GM12878 (cell line): ENCODE measurements around the gene SLC6A1. TPM values are rescaled to one million over a fixed set of nuclear protein-coding genes. Genes with fewer than 3 reads are reported as not detected.

ENCODE experiments used
- ATAC-seq: fragments of 200-7000 bp; cut with Tn5 transposase; 3 replicates; pipeline ENCODE4 v1.9.1; 2020; ENCODE audit warnings: mild to moderate bottlenecking, moderate library complexity
- BruUV-seq: library from RNA; stranded (reverse); fragments of 400-500 nt; replicated peaks from 2 replicates; lab custom pipeline; 2021; lab: Mats Ljungman, UMichigan
- CTCF ChIA-PET: fragments of 300-600 bp; sonication (Branson Sonifier 250); formaldehyde crosslinking; extraction: SDS; loops from one replicate; lab custom pipeline; 2021; ENCODE audit warnings: inconsistent platforms; lab: Yijun Ruan, JAX
- POLR2A ChIA-PET: fragments of 350-600 bp; formaldehyde crosslinking; extraction: SDS; loops from one replicate; lab custom pipeline; 2021; ENCODE audit warnings: inconsistent platforms; lab: Charles Lee
- RAD21 ChIA-PET: fragments of 300-600 bp; sonication (Branson Sonifier 250); formaldehyde crosslinking; loops from one replicate; lab custom pipeline; 2023; ENCODE audit warnings: antibody characterized with exemption; ENCODE audit not compliant: unreplicated experiment; lab: Charles Lee
- SMC1A ChIA-PET: fragments of 300-600 bp; sonication (Branson Sonifier 250); formaldehyde crosslinking; loops from one replicate; lab custom pipeline; 2023; ENCODE audit not compliant: unreplicated experiment, uncharacterized antibody; lab: Charles Lee
- DNase-seq: peaks from one replicate; pipeline ENCODE4 v3.0.0-alpha.2; 2011; ENCODE audit warnings: low read depth, low spot score
- FAIRE-seq: peaks from 3 replicates; lab custom pipeline; 2011; peaks lifted over from hg19 to GRCh38; lab: Jason Lieb, UNC
- H2AFZ ChIP-seq: 2 replicates; pipeline ENCODE4 v1.6.0; 2011; ENCODE audit warnings: low read depth, low read length, control low read depth; ENCODE audit not compliant: control insufficient read depth
- H3K27ac ChIP-seq: 2 replicates; pipeline ENCODE4 v1.5.1; 2011; ENCODE audit warnings: control low read depth; ENCODE audit not compliant: control insufficient read depth, insufficient read depth
- H3K27me3 ChIP-seq, 2 experiments: replicated peaks in 1 of 2; 2 replicates each; pipeline versions ENCODE4 v1.6.0 to v1.6.1; 2011; ENCODE audit warnings: low read length in 1 of 2; ENCODE audit not compliant: control insufficient read depth in 2 of 2, insufficient read depth in 2 of 2
- H3K36me3 ChIP-seq, 2 experiments: 2 replicates each; pipeline ENCODE4 v1.5.1; 2011; ENCODE audit warnings: low read length in 1 of 2; ENCODE audit not compliant: control insufficient read depth in 2 of 2, insufficient read depth in 2 of 2
- H3K4me1 ChIP-seq: 2 replicates; pipeline ENCODE4 v1.6.1; 2011; ENCODE audit warnings: mild to moderate bottlenecking, low read length, moderate library complexity, mixed read lengths; ENCODE audit not compliant: control insufficient read depth, insufficient read depth
- H3K4me2 ChIP-seq: 2 replicates; pipeline ENCODE4 v1.6.0; 2011; ENCODE audit warnings: control low read depth; ENCODE audit not compliant: control insufficient read depth, insufficient read depth
- H3K4me3 ChIP-seq: fragments of 200-600 bp; sonication (generic); 2 replicates; pipeline ENCODE4 v1.5.1; 2016
- H3K79me2 ChIP-seq: 2 replicates; pipeline ENCODE4 v1.6.0; 2011; ENCODE audit warnings: low read length; ENCODE audit not compliant: control insufficient read depth, insufficient read depth
- H3K9ac ChIP-seq: 2 replicates; pipeline ENCODE4 v1.8.0; 2011; ENCODE audit warnings: low read length, control low read depth, mixed read lengths; ENCODE audit not compliant: control insufficient read depth, insufficient read depth
- H3K9me3 ChIP-seq: replicated peaks from 3 replicates; pipeline ENCODE4 v1.5.1; 2011; ENCODE audit warnings: mild to moderate bottlenecking, low read length; ENCODE audit not compliant: control insufficient read depth, insufficient read depth
- H4K20me1 ChIP-seq: 2 replicates; pipeline ENCODE4 v1.6.0; 2011; ENCODE audit not compliant: control insufficient read depth, insufficient read depth
- BMI1 ChIP-seq: fragments of 450-650 bp; IDR thresholded peaks from 2 replicates; pipeline ENCODE4 v1.6.1; 2016; ENCODE audit warnings: mild to moderate bottlenecking, moderate library complexity, borderline replicate concordance
- BRCA1 ChIP-seq: IDR thresholded peaks from 2 replicates; pipeline ENCODE4 v1.6.1; 2011; ENCODE audit warnings: low read depth, low read length, improper control_type of control experiment
- IKZF2 ChIP-seq, 2 experiments: fragments of 450-650 bp; IDR thresholded peaks; 2 replicates each; pipeline ENCODE4 v1.6.1; 2017; ENCODE audit warnings: mild to moderate bottlenecking in 2 of 2, moderate library complexity in 2 of 2
- IRF4 ChIP-seq: IDR thresholded peaks from 2 replicates; pipeline ENCODE4 v1.6.1; 2011; ENCODE audit warnings: low read depth, low read length
- KAT2A ChIP-seq: conservative IDR thresholded peaks from 2 replicates; pipeline ENCODE4 v1.6.1; 2011; ENCODE audit warnings: low read depth, low read length; ENCODE audit not compliant: control insufficient read depth
- NFYB ChIP-seq: IDR thresholded peaks from 2 replicates; pipeline ENCODE4 v1.6.1; 2011; ENCODE audit warnings: low read depth, mild to moderate bottlenecking, low read length, improper control_type of control experiment, moderate library complexity; ENCODE audit not compliant: insufficient read depth
- PML ChIP-seq: IDR thresholded peaks from 2 replicates; pipeline ENCODE4 v1.6.1; 2012; ENCODE audit warnings: low read length, inconsistent platforms
- RCOR1 ChIP-seq: conservative IDR thresholded peaks from 2 replicates; pipeline ENCODE4 v1.6.1; 2012; ENCODE audit warnings: low read depth, low read length, improper control_type of control experiment
- STAT1 ChIP-seq: fragments of 450-650 bp; conservative IDR thresholded peaks from 2 replicates; pipeline ENCODE4 v1.6.1; 2014; ENCODE audit warnings: antibody characterized with exemption, mild to moderate bottlenecking
- WGBS: methylation state at CpG from one replicate; pipeline ENCODE4 v1.1.6; 2016; ENCODE audit warnings: low lambda C conversion rate; ENCODE audit not compliant: insufficient replicate concordance, insufficient coverage; ENCODE audit errors: missing lambda C conversion rate; 5-methylcytosine and 5-hydroxymethylcytosine counted together
- in situ Hi-C: fragments of 300-500 bp; cut with MboI; formaldehyde crosslinking; loops from 9 replicates; pipeline ENCODE4 v1.14.3; 2018; ENCODE audit warnings: mixed read lengths
- intact Hi-C: fragments of 100-400 bp; cut with micrococcal nuclease; formaldehyde crosslinking; loops from one replicate; pipeline ENCODE4 v1.14.2; 2022; ENCODE audit not compliant: unreplicated experiment
- polyA plus RNA-seq, 11 experiments: library from polyadenylated mRNA; depleted of rRNA in 4 of 11; unstranded in 6 of 11; stranded (reverse) in 5 of 11; fragments of >200 nt; fragmentation: Nextera tagmentation in 4 of 11; fragmentation: Illumina TruSeq in 1 of 11; extraction: Ambion mirVana in 4 of 11; extraction: Trizol in 1 of 11; gene quantifications; 1 replicate in 1 of 11; 2 replicates in 10 of 11; pipeline versions ENCODE4 v1.2.1 to v1.2.3, GENCODE V29; 2011 to 2016; ENCODE audit warnings: inconsistent platforms in 2 of 11, missing spikeins in 2 of 11, low read depth in 1 of 11
- total RNA-seq, 4 experiments: library from RNA; depleted of rRNA in 3 of 4; stranded (reverse); fragments of >200 nt in 3 of 4; fragmentation: Illumina TruSeq in 1 of 4; extraction: Trizol in 1 of 4; gene quantifications; 2 replicates each; pipeline versions ENCODE4 v1.2.1 to v1.2.3, GENCODE V29; 2013 to 2021
- TF ChIP-seq, protein P1 (sequence below): IDR thresholded peaks from 2 replicates; pipeline ENCODE4 v1.6.1; 2012; ENCODE audit warnings: mild to moderate bottlenecking, low read depth, low read length

Gene SLC6A1
- total and polyA plus RNA-seq, 10 of the 15 experiments (the other 5 are each of a cell fraction or from before 2014, with no cell fraction given) = not detected

DNA sequence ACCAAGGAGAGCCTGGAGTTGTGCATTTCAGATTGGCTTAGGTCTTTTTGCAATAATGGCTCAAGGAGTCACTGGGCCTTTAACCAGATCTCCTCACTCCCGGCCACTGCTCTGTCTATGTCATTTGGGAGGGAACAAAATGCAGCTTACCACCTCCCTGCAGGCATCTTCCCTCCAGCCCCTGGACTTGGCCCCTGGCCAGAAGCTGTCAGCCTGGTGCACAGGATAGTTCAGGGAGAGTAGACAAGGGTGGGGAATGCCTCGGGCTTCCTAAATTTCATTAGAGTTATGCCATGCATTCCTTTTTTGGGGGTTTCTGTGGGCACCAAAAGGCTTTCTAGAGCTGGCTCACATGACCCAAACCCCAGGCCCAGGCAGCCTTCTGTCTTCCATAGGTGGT lies 91.5 kb downstream of the SLC6A1 start:
- Histone ChIP-seq H3K9ac (no peak overlapping the region), H2AFZ (no peak overlapping the region), H4K20me1 (no peaks in the 10 kb centered on the region), H3K36me3 (no peaks in the 10 kb centered on the region), H3K27ac (no peak overlapping the region), H3K79me2 (no peaks in the 10 kb centered on the region), H3K9me3 (no peaks in the 10 kb centered on the region), H3K4me3 (no peak overlapping the region), H3K27me3 (peaks cover 0 to 3% of the 10 kb centered on the region in 2 experiments; a peak in 2 of 4 replicates), H3K4me1 (no peaks in the 10 kb centered on the region), H3K4me2 (no peak overlapping the region)
- POLR2A ChIA-PET = no interaction called here
- in situ Hi-C loops = no loop called here
- SMC1A ChIA-PET = no interaction called here
- 27% methylated on average over 2 of the region's 2 CpGs for WGBS
- intact Hi-C loops = no loop called here
- FAIRE-seq = no peak
- ATAC-seq = no peak
- DNase-seq = no peak
- no TSS peak for BruUV-seq
- TF ChIP-seq BMI1 (no peak), PML (no peak), BRCA1 (no peak), STAT1 (no peak), RCOR1 (no peak), NFYB (no peak), IRF4 (no peak), KAT2A (no peak), IKZF2 (IDR thresholded peaks at IDR 0.05) (no peak)
- TF ChIP-seq, protein P1, sequence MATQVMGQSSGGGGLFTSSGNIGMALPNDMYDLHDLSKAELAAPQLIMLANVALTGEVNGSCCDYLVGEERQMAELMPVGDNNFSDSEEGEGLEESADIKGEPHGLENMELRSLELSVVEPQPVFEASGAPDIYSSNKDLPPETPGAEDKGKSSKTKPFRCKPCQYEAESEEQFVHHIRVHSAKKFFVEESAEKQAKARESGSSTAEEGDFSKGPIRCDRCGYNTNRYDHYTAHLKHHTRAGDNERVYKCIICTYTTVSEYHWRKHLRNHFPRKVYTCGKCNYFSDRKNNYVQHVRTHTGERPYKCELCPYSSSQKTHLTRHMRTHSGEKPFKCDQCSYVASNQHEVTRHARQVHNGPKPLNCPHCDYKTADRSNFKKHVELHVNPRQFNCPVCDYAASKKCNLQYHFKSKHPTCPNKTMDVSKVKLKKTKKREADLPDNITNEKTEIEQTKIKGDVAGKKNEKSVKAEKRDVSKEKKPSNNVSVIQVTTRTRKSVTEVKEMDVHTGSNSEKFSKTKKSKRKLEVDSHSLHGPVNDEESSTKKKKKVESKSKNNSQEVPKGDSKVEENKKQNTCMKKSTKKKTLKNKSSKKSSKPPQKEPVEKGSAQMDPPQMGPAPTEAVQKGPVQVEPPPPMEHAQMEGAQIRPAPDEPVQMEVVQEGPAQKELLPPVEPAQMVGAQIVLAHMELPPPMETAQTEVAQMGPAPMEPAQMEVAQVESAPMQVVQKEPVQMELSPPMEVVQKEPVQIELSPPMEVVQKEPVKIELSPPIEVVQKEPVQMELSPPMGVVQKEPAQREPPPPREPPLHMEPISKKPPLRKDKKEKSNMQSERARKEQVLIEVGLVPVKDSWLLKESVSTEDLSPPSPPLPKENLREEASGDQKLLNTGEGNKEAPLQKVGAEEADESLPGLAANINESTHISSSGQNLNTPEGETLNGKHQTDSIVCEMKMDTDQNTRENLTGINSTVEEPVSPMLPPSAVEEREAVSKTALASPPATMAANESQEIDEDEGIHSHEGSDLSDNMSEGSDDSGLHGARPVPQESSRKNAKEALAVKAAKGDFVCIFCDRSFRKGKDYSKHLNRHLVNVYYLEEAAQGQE = no peak
- CTCF ChIA-PET = interaction anchor here (0.8 to 1.0 kb wide), 2 partner anchors 9 to 24 kb away, joined by 3 read pairs; no protein-coding TSS in a partner anchor
- RAD21 ChIA-PET = no interaction called here
